Stimulated activated naive B cell treated with anti-CD40 and anti-IgM and Interleukin-4, amounts not matched to agents 10 μg/mL and 1 μg/mL and 100 μg/mL, for 72 hours (primary cell): ENCODE results near the gene CDC45.
"Not testable (repeated sequence)": the region's sequence is repeated elsewhere in the genome, so short reads cannot be mapped to it uniquely, and the experiment has no call there.

ENCODE experiments used
- ATAC-seq, 2 donors: fragments of 150-1000 bp; cut with Tn5 transposase; replicated peaks; 2 replicates each; pipeline ENCODE4 v1.10.0; 2021; ENCODE audit warnings: moderate library complexity in 1 of 2
- DNase-seq: peaks from one replicate; pipeline ENCODE4 v3.0.0; 2021
- H3K27ac Mint-ChIP-seq: one replicate; pipeline ENCODE4 v1.8.0; 2022; ENCODE audit warnings: mild to moderate bottlenecking, mixed read lengths
- H3K27me3 Mint-ChIP-seq, 2 donors: one replicate each; pipeline ENCODE4 v1.8.0; 2022; ENCODE audit warnings: mixed read lengths in 2 of 2
- H3K36me3 Mint-ChIP-seq, 2 donors: one replicate each; pipeline ENCODE4 v1.8.0; 2022; ENCODE audit warnings: mixed read lengths in 2 of 2, mild to moderate bottlenecking in 1 of 2
- H3K4me1 Mint-ChIP-seq, 2 donors: one replicate each; pipeline ENCODE4 v1.8.0; 2022; ENCODE audit warnings: mixed read lengths in 2 of 2, mild to moderate bottlenecking in 1 of 2
- H3K4me3 Mint-ChIP-seq, 2 donors: one replicate each; pipeline ENCODE4 v1.8.0; 2022; ENCODE audit warnings: mild to moderate bottlenecking in 2 of 2, mixed read lengths in 2 of 2, moderate library complexity in 1 of 2
- H3K9me3 Mint-ChIP-seq, 2 donors: one replicate each; pipeline ENCODE4 v1.8.0; 2022; ENCODE audit warnings: mixed read lengths in 2 of 2, mild to moderate bottlenecking in 1 of 2

Gene CDC45

GRCh38 chr22:19543970-19544708 is 64.4 kb downstream of the CDC45 start:
- no peak for ATAC-seq
- no peak overlapping the region for H3K4me3 Mint-ChIP-seq
- H3K4me1 Mint-ChIP-seq, result no peaks in the 10 kb centered on the region
- no peaks in the 10 kb centered on the region for H3K9me3 Mint-ChIP-seq
- H3K27me3 Mint-ChIP-seq, result peaks cover 14 to 17% of the 10 kb centered on the region in 2 donors
- H3K36me3 Mint-ChIP-seq, result no peaks in the 10 kb centered on the region
- no peak for DNase-seq
- H3K27ac Mint-ChIP-seq, result no peak overlapping the region

DNA sequence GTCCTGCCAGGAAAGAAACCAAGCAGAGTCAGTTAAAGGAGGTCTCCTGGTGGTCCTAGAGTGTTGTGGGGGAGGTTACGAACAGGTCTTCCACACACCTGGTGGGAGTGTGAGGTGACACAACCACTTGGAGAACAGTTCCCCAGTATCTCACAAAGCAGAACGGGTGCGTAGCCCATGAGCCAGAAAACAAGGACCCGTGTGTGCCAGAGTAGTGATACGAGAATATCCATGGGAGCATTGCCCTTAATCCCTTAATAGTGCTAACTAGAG is 66.2 kb downstream of the CDC45 start:
- no peaks in the 10 kb centered on the region for H3K36me3 Mint-ChIP-seq
- no peak for ATAC-seq
- H3K27me3 Mint-ChIP-seq, result peaks cover 12 to 14% of the 10 kb centered on the region in 2 donors
- no peak overlapping the region for H3K4me3 Mint-ChIP-seq
- no peaks in the 10 kb centered on the region for H3K9me3 Mint-ChIP-seq
- no peak for DNase-seq
- H3K27ac Mint-ChIP-seq, result peak overlapping the region; percentile 44
- H3K4me1 Mint-ChIP-seq, result no peaks in the 10 kb centered on the region

DNA sequence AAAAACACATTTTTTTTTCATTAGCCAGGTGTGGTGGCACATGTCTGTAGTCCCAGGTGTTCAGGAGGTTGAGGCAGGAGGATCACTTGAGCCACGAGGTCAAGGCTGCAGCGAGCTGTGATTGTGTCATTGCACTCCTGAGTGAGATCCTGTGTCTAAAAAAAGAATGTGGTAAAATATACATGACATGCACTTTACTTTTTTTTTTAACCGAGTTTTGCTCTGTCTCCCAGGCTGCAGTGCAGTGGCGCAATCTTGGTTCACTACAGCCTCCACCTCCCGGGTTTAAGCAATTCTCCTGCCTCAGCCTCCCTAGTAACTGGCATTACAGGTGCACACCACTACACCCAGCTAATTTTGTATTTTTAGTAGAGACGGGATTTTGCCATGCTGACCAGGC is 67.0 kb downstream of the CDC45 start:
- no peak overlapping the region for H3K4me3 Mint-ChIP-seq
- no peaks in the 10 kb centered on the region for H3K4me1 Mint-ChIP-seq
- H3K36me3 Mint-ChIP-seq, result no peaks in the 10 kb centered on the region
- no peak overlapping the region for H3K27ac Mint-ChIP-seq
- DNase-seq, result no peak
- ATAC-seq, result no peak
- peaks cover 12 to 14% of the 10 kb centered on the region in 2 donors for H3K27me3 Mint-ChIP-seq
- no peaks in the 10 kb centered on the region for H3K9me3 Mint-ChIP-seq

DNA sequence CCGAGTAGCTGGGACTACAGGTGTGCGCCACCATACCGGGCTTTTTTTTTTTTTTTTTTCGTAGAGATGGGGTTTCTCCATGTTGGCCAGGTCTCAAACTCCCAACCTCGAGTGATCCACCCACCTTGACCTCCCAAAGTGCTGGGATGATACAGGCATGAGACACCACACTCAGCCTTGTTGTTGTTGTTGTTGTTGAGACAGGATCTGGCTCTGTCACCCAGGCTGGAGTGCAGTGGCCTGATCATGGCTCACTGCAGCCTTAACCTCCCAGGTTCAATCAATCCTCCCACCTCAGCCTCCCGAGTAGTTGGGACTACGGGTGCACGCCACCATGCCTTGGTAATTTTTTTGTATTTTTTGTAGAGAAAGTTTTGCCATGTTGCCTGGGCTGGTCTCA is 67.9 kb downstream of the CDC45 start:
- ATAC-seq (no peak), DNase-seq (no peak)
- no peaks in the 10 kb centered on the region for H3K36me3 Mint-ChIP-seq
- H3K4me1 Mint-ChIP-seq, result no peaks in the 10 kb centered on the region
- no peak overlapping the region for H3K4me3 Mint-ChIP-seq
- H3K27ac Mint-ChIP-seq, result no peak overlapping the region
- peaks cover 12 to 14% of the 10 kb centered on the region in 2 donors for H3K27me3 Mint-ChIP-seq
- no peaks in the 10 kb centered on the region for H3K9me3 Mint-ChIP-seq

GRCh38 chr22:19548427-19548826 is 68.7 kb downstream of the CDC45 start:
- H3K27me3 Mint-ChIP-seq, result peaks cover 12 to 14% of the 10 kb centered on the region in 2 donors
- H3K36me3 Mint-ChIP-seq, H3K4me3 Mint-ChIP-seq, ATAC-seq, H3K4me1 Mint-ChIP-seq, H3K27ac Mint-ChIP-seq, DNase-seq, H3K9me3 Mint-ChIP-seq: not testable (repeated sequence)

- H3K27ac Mint-ChIP-seq, result no peak overlapping the region
- DNase-seq (no peak), ATAC-seq (no peak)
- H3K27me3 Mint-ChIP-seq, result peaks cover 9 to 13% of the 10 kb centered on the region in 2 donors
- no peaks in the 10 kb centered on the region for H3K36me3 Mint-ChIP-seq
- no peaks in the 10 kb centered on the region for H3K4me1 Mint-ChIP-seq
- no peaks in the 10 kb centered on the region for H3K9me3 Mint-ChIP-seq
- no peak overlapping the region for H3K4me3 Mint-ChIP-seq
Measured at GRCh38 chr22:19548964-19549363, 69.2 kb downstream of the CDC45 start.

GRCh38 chr22:19549428-19549827 is 69.7 kb downstream of the CDC45 start:
- Mint-ChIP-seq H3K36me3 (no peaks in the 10 kb centered on the region), H3K9me3 (no peaks in the 10 kb centered on the region), H3K27me3 (peaks cover 13 to 15% of the 10 kb centered on the region in 2 donors), H3K4me3 (no peak overlapping the region), H3K27ac (no peak overlapping the region), H3K4me1 (no peaks in the 10 kb centered on the region)
- DNase-seq, result no peak
- ATAC-seq, result no peak

GRCh38 chr22:19550382-19550781 is 70.7 kb downstream of the CDC45 start:
- Mint-ChIP-seq H3K9me3 (no peaks in the 10 kb centered on the region), H3K4me1 (no peaks in the 10 kb centered on the region), H3K4me3 (no peak overlapping the region), H3K36me3 (no peaks in the 10 kb centered on the region), H3K27me3 (peaks cover 14 to 16% of the 10 kb centered on the region in 2 donors), H3K27ac (no peak overlapping the region)
- ATAC-seq (no peak), DNase-seq (no peak)

- H3K4me3 Mint-ChIP-seq, result no peak overlapping the region
- peaks cover 13 to 16% of the 10 kb centered on the region in 2 donors for H3K27me3 Mint-ChIP-seq
- no peaks in the 10 kb centered on the region for H3K9me3 Mint-ChIP-seq
- H3K4me1 Mint-ChIP-seq, result no peaks in the 10 kb centered on the region
- no peak for ATAC-seq
- no peak for DNase-seq
- no peak overlapping the region for H3K27ac Mint-ChIP-seq
- H3K36me3 Mint-ChIP-seq, result no peaks in the 10 kb centered on the region
Measured at GRCh38 chr22:19553201-19553600, 73.5 kb downstream of the CDC45 start.

- no peak overlapping the region for H3K27ac Mint-ChIP-seq
- peaks cover 19% of the 10 kb centered on the region in 2 donors for H3K27me3 Mint-ChIP-seq
- no peak for DNase-seq
- H3K4me3 Mint-ChIP-seq, result no peak overlapping the region
- H3K4me1 Mint-ChIP-seq, result no peaks in the 10 kb centered on the region
- ATAC-seq, result no peak
- no peaks in the 10 kb centered on the region for H3K36me3 Mint-ChIP-seq
- no peaks in the 10 kb centered on the region for H3K9me3 Mint-ChIP-seq
Measured at GRCh38 chr22:19554834-19555404, 75.2 kb downstream of the CDC45 start.

DNA sequence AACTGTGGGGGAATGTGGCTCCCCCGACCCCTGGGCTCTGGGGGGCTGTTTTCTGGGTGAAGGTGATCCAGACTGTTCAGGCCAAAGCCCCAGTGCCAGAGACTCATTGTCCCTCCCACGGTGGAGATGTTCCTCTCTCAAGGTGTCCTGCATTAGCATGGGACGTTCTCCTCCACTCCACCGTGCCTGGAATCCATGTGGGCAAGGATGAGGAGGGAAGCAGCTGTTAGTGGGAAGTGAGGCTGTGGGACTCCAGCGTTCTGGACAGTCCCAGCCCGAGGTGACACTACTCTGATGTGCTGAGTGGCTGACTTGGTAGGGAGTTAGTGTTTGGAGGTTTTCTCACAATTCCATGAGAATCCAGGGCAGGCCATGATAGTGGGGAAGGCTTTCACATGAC is 75.9 kb downstream of the CDC45 start:
- ATAC-seq (no peak), DNase-seq (no peak)
- Mint-ChIP-seq H3K27me3 (peaks cover 19% of the 10 kb centered on the region in 2 donors), H3K9me3 (no peaks in the 10 kb centered on the region), H3K36me3 (no peaks in the 10 kb centered on the region), H3K4me1 (no peaks in the 10 kb centered on the region), H3K27ac (no peak overlapping the region), H3K4me3 (no peak overlapping the region)

DNA sequence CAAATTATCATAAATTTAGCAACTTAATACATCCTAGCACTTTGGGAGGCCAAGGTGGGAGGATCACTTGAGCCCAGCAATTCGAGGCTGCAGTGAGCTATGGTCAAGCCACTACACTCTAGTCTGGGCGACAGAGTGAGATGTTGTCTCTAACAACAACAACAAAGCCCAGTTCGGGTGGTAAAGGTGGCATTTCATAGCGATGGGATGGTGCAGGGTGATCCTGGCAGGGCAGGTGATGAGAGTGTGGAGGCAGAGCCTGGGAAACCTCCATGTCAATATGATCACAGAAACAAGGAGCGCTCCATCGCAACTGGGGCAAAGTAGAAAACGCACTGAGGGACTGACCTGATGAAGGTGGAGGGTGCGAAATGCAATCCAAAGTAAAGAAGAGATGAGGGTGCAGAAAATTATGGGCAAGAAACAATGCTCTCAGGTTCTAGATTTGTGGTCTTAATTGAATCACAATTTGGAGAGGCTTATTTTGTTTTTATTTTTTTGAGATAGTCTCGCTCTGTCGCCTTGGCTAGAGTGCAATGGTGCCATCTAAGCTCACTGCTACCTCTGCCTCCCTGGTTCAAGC is 77.3 kb downstream of the CDC45 start:
- Mint-ChIP-seq H3K4me1 (no peaks in the 10 kb centered on the region), H3K27ac (no peak overlapping the region), H3K4me3 (no peak overlapping the region), H3K36me3 (no peaks in the 10 kb centered on the region), H3K27me3 (peaks cover 19 to 24% of the 10 kb centered on the region in 2 donors), H3K9me3 (no peaks in the 10 kb centered on the region)
- ATAC-seq, result no peak
- no peak for DNase-seq

DNA sequence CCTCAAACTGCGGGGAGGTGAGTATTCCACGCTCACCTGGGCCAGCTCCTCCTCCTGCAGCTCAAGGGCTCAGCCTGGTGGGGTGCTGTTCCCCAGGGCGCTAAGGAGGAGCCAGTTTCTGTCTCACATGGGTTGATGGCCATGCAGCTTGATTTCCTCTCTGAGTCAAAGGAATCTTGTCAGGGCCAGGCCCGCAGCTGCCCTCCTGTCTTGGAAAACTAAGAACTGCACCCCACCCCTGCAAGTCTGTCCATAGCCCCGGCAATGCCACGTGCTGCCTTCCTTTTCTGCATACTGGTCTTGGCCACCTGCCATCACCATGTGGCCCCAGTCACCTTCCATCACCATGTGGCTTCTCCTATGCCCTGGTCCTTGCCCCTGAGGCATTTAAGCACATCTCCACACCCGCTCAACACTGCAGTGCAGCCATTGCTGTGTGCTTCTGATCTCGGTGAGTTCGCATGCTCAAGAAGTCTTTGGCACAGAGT is 79.6 kb downstream of the CDC45 start:
- H3K4me1 Mint-ChIP-seq, result no peaks in the 10 kb centered on the region
- no peak overlapping the region for H3K4me3 Mint-ChIP-seq

GRCh38 chr22:19559956-19560355 is 80.2 kb downstream of the CDC45 start:
- DNase-seq, result no peak
- Mint-ChIP-seq H3K4me1 (no peaks in the 10 kb centered on the region), H3K27ac (no peak overlapping the region), H3K36me3 (no peaks in the 10 kb centered on the region), H3K4me3 (no peak overlapping the region), H3K9me3 (peaks cover 0 to 4% of the 10 kb centered on the region in 2 donors), H3K27me3 (peaks cover 10 to 33% of the 10 kb centered on the region in 2 donors)
- no peak for ATAC-seq

More for the DNA sequence above, 79.6 kb downstream of the CDC45 start:
- no peaks in the 10 kb centered on the region for H3K36me3 Mint-ChIP-seq
- ATAC-seq (no peak), DNase-seq (no peak)
- peaks cover 0 to 4% of the 10 kb centered on the region in 2 donors for H3K9me3 Mint-ChIP-seq
- H3K27ac Mint-ChIP-seq, result no peak overlapping the region
- H3K27me3 Mint-ChIP-seq, result peaks cover 14 to 34% of the 10 kb centered on the region in 2 donors
